PC-9 (cell line): Measurements from ENCODE around the gene PARP9. TPM values are rescaled to one million over a fixed set of nuclear protein-coding genes. Genes with fewer than 3 reads are reported as not detected.

Experiments used
- BruUV-seq: library from RNA; stranded (reverse); fragments of 400-500 nt; replicated peaks from 2 replicates; lab custom pipeline; 2021; lab: Mats Ljungman, UMichigan
- CTCF ChIA-PET: fragments of 300-600 bp; sonication (Branson Sonifier 250); formaldehyde crosslinking; loops from one replicate; lab custom pipeline; 2022; ENCODE audit warnings: antibody characterized with exemption; lab: Charles Lee
- POLR2A ChIA-PET: fragments of 300-600 bp; sonication (Branson Sonifier 250); formaldehyde crosslinking; loops from one replicate; lab custom pipeline; 2022; ENCODE audit warnings: antibody characterized with exemption; ENCODE audit not compliant: unreplicated experiment; lab: Charles Lee
- DNase-seq, 2 experiments: peaks; one replicate each; pipeline versions ENCODE4 v3.0.0 to v3.0.0-alpha.2; 2015 to 2022; ENCODE audit warnings: mixed read lengths in 1 of 2
- H2AFZ ChIP-seq: fragments of 200-600 bp; sonication (generic); 2 replicates; pipeline ENCODE4 v1.8.1; 2017; ENCODE audit warnings: antibody characterized with exemption
- H3F3A ChIP-seq: fragments of 200-600 bp; sonication (generic); 2 replicates; pipeline ENCODE4 v1.8.1; 2017; ENCODE audit warnings: antibody characterized with exemption, mild to moderate bottlenecking, low read depth; ENCODE audit not compliant: insufficient read depth
- H3K27ac ChIP-seq: fragments of 200-600 bp; sonication (generic); 2 replicates; pipeline ENCODE4 v1.6.1; 2016; ENCODE audit warnings: mixed run types
- H3K27me3 ChIP-seq: fragments of 200-600 bp; sonication (generic); 2 replicates; pipeline ENCODE4 v1.6.1; 2016; ENCODE audit warnings: low read depth, mixed run types; ENCODE audit not compliant: insufficient read depth
- H3K36me3 ChIP-seq: fragments of 200-600 bp; sonication (generic); 2 replicates; pipeline ENCODE4 v1.6.1; 2016; ENCODE audit warnings: low read depth, mixed run types
- H3K4me1 ChIP-seq: fragments of 200-600 bp; sonication (generic); replicated peaks from 2 replicates; pipeline ENCODE4 v1.6.1; 2016; ENCODE audit warnings: mixed run types; ENCODE audit not compliant: insufficient read depth
- H3K4me2 ChIP-seq: fragments of 200-600 bp; sonication (generic); 2 replicates; pipeline ENCODE4 v1.6.1; 2017; ENCODE audit warnings: mixed run types
- H3K4me3 ChIP-seq: fragments of 200-600 bp; sonication (generic); 2 replicates; pipeline ENCODE4 v1.6.1; 2016; ENCODE audit warnings: mixed run types
- H3K79me2 ChIP-seq: fragments of 200-600 bp; sonication (generic); 2 replicates; pipeline ENCODE4 v1.6.1; 2017; ENCODE audit warnings: low read depth, mixed run types
- H3K9me2 ChIP-seq: fragments of 200-600 bp; sonication (generic); 2 replicates; pipeline ENCODE4 v1.8.1; 2017; ENCODE audit warnings: mild to moderate bottlenecking; ENCODE audit not compliant: insufficient read depth
- H3K9me3 ChIP-seq: fragments of 200-600 bp; sonication (generic); 2 replicates; pipeline ENCODE4 v1.8.1; 2016; ENCODE audit warnings: low read depth; ENCODE audit not compliant: insufficient read depth
- H4K20me1 ChIP-seq: fragments of 200-600 bp; sonication (generic); 2 replicates; pipeline ENCODE4 v1.8.1; 2017; ENCODE audit not compliant: insufficient read depth
- CTCF ChIP-seq: fragments of 200-600 bp; sonication (generic); conservative IDR thresholded peaks from 2 replicates; pipeline ENCODE4 v1.6.1; 2017; ENCODE audit warnings: mixed run types, antibody characterized with exemption, mild to moderate bottlenecking, moderate library complexity
- EZH2 ChIP-seq: fragments of 200-600 bp; sonication (generic); IDR thresholded peaks from 2 replicates; pipeline ENCODE4 v1.8.0; 2017; ENCODE audit warnings: antibody characterized with exemption, low read depth
- intact Hi-C: fragments of 100-400 bp; cut with micrococcal nuclease; formaldehyde crosslinking; loops from one replicate; pipeline ENCODE4 v1.10.0; 2022; ENCODE audit not compliant: unreplicated experiment
- total RNA-seq: library from RNA; stranded (reverse); gene quantifications from 2 replicates; pipeline ENCODE4 v1.2.3, GENCODE V29; 2021

PARP9 gene
- total RNA-seq, 1 experiment from 2014 or later: 21.1 TPM

DNA sequence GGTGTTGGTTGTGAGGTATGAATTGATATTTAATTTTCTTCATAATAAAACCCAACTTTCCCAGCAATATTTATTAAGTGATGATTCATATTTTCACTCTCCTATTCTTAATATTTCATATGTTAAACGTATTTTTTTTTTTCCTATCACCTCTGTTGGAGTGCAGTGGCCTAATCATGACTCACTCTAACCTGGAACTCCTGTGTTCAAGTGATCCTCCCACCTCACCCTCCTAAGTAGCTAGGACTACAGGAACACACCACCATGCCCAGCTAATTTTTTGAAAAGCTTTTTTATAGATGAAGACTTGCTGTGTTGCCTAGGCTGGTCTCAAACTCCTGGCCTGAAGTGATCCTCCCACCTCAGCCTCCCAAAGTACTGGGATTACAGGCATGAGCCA is 22.0 kb upstream of the PARP9 start:
- Histone ChIP-seq H3K27ac (no peak overlapping the region), H3K9me3 (peaks cover 12% of the 10 kb centered on the region; the same call in 1 of the 2 replicates), H4K20me1 (no peaks in the 10 kb centered on the region), H3K4me3 (no peak overlapping the region), H3K4me2 (no peak overlapping the region), H3K27me3 (no peaks in the 10 kb centered on the region), H3K79me2 (no peaks in the 10 kb centered on the region), H3K4me1 (no peaks in the 10 kb centered on the region), H2AFZ (no peak overlapping the region), H3K9me2 (no peaks in the 10 kb centered on the region), H3F3A (no peaks in the 10 kb centered on the region), H3K36me3 (no peaks in the 10 kb centered on the region)
- TF ChIP-seq EZH2: no peak
- TF ChIP-seq CTCF: no peak
- ChIA-PET CTCF (interaction anchor here (0.6 kb wide), 1 partner anchor 10 kb away, joined by 6 read pairs; no protein-coding TSS in a partner anchor), POLR2A (no interaction called here)
- DNase-seq: no peak
- intact Hi-C loops: no loop called here
- BruUV-seq: no TSS peak

DNA sequence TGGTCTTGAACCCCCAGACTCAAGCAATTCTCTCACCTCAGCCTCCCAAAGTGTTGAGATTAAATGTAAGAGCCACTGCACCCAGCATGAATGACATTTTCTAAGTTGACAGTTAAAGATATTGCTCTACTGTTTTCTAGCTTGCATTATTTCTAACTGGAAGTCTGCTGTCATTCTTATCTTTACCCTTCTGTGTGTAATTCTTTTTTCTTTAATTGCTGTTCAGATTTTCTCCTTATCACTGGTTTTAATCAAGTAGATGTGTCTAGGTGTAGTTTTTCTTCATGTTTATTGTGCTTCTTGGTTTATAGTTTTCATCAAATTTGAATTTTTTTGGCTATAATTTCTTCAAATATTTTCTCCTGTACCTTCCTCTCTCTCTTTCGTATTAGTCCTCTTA is 18.3 kb upstream of the PARP9 start:
- Histone ChIP-seq H3K27ac (no peak overlapping the region), H3K4me1 (no peaks in the 10 kb centered on the region), H3K9me3 (peaks cover 12% of the 10 kb centered on the region; the same call in 1 of the 2 replicates), H3K36me3 (no peaks in the 10 kb centered on the region), H3K79me2 (no peaks in the 10 kb centered on the region), H2AFZ (no peak overlapping the region), H3K4me2 (no peak overlapping the region), H3K4me3 (no peak overlapping the region), H4K20me1 (no peaks in the 10 kb centered on the region), H3K9me2 (no peaks in the 10 kb centered on the region), H3F3A (no peaks in the 10 kb centered on the region), H3K27me3 (no peaks in the 10 kb centered on the region)
- TF ChIP-seq EZH2: no peak
- TF ChIP-seq CTCF: no peak
- POLR2A ChIA-PET: no interaction called here
- intact Hi-C loops: no loop called here
- no TSS peak for BruUV-seq
- CTCF ChIA-PET: no interaction called here
- no peak for DNase-seq

GRCh38 chr3:122581622-122582021 is 17.5 kb upstream of the PARP9 start:
- no peaks in the 10 kb centered on the region for H4K20me1 ChIP-seq
- CTCF ChIA-PET: no interaction called here
- no peak overlapping the region for H3K4me2 ChIP-seq
- H3K9me2 ChIP-seq: no peaks in the 10 kb centered on the region
- TF ChIP-seq CTCF (no peak), EZH2 (no peak)
- H3K36me3 ChIP-seq: no peaks in the 10 kb centered on the region
- DNase-seq: no peak
- no peaks in the 10 kb centered on the region for H3K79me2 ChIP-seq
- H3K4me3 ChIP-seq: no peak overlapping the region
- no peaks in the 10 kb centered on the region for H3K27me3 ChIP-seq
- H3K27ac ChIP-seq: no peak overlapping the region
- BruUV-seq: no TSS peak
- POLR2A ChIA-PET: no interaction called here
- intact Hi-C loops: no loop called here
- H3F3A ChIP-seq: no peaks in the 10 kb centered on the region
- no peaks in the 10 kb centered on the region for H3K4me1 ChIP-seq
- no peak overlapping the region for H2AFZ ChIP-seq
- peaks cover 12% of the 10 kb centered on the region; the same call in 1 of the 2 replicates for H3K9me3 ChIP-seq
